Ascending aorta (tissue), 2 donors: ENCODE data around the gene MVP. TPM values are rescaled to one million over a fixed set of nuclear protein-coding genes. Genes with fewer than 3 reads are reported as not detected.

Experiments
- DNase-seq, 2 donors: peaks; one replicate each; pipeline ENCODE4 v3.0.0-alpha.2; 2019; ENCODE audit warnings: low spot score in 2 of 2
- H3K27ac ChIP-seq, 2 donors: fragments of 200-600 bp; sonication (generic); one replicate each; pipeline ENCODE4 v1.5.1; 2016 to 2017; ENCODE audit warnings: mild to moderate bottlenecking in 1 of 2
- H3K27me3 ChIP-seq: fragments of 200-600 bp; sonication (generic); one replicate; pipeline ENCODE4 v1.5.1; 2017
- H3K36me3 ChIP-seq, 2 donors: fragments of 200-600 bp; sonication (generic); one replicate each; pipeline ENCODE4 v1.5.1; 2016
- H3K4me1 ChIP-seq, 2 donors: fragments of 200-600 bp; sonication (generic); one replicate each; pipeline ENCODE4 v1.5.1; 2016 to 2017; ENCODE audit warnings: mild to moderate bottlenecking in 1 of 2
- H3K4me3 ChIP-seq, 2 donors: fragments of 200-600 bp; sonication (generic); one replicate each; pipeline ENCODE4 v1.5.1; 2016 to 2017; ENCODE audit warnings: mild to moderate bottlenecking in 1 of 2
- H3K9me3 ChIP-seq, 2 donors: fragments of 200-600 bp; sonication (generic); one replicate each; pipeline ENCODE4 v1.5.1; 2016
- intact Hi-C: fragments of 100-400 bp; cut with DNase I; formaldehyde crosslinking; loops from one replicate; pipeline ENCODE4 v1.15.1; 2023
- total RNA-seq: library from RNA; depleted of rRNA; stranded (reverse); fragments of >200 nt; gene quantifications from one replicate; pipeline ENCODE4 v1.1.0, GENCODE V29; 2016
- TF ChIP-seq, protein P1 (sequence below), 3 experiments: fragments of 200-600 bp in 2 of 3; fragments of 450-650 bp in 1 of 3; sonication (generic) in 2 of 3; IDR thresholded peaks; one replicate each; pipeline ENCODE4 v1.5.1; 2016 to 2019; ENCODE audit warnings: antibody characterized with exemption in 3 of 3, mild to moderate bottlenecking in 1 of 3, moderate library complexity in 1 of 3

Gene MVP
- total RNA-seq, 1 donor from 2014 or later: 244 TPM

GRCh38 chr16:29820730-29821642 lies 724 bp downstream of the MVP start:
- no peaks in the 10 kb centered on the region for H3K9me3 ChIP-seq
- H3K4me3 ChIP-seq: peak overlapping the region; percentile 54 to 76
- H3K27me3 ChIP-seq: no peaks in the 10 kb centered on the region
- H3K36me3 ChIP-seq: peaks cover 0 to 18% of the 10 kb centered on the region in 2 donors
- TF ChIP-seq, protein P1, sequence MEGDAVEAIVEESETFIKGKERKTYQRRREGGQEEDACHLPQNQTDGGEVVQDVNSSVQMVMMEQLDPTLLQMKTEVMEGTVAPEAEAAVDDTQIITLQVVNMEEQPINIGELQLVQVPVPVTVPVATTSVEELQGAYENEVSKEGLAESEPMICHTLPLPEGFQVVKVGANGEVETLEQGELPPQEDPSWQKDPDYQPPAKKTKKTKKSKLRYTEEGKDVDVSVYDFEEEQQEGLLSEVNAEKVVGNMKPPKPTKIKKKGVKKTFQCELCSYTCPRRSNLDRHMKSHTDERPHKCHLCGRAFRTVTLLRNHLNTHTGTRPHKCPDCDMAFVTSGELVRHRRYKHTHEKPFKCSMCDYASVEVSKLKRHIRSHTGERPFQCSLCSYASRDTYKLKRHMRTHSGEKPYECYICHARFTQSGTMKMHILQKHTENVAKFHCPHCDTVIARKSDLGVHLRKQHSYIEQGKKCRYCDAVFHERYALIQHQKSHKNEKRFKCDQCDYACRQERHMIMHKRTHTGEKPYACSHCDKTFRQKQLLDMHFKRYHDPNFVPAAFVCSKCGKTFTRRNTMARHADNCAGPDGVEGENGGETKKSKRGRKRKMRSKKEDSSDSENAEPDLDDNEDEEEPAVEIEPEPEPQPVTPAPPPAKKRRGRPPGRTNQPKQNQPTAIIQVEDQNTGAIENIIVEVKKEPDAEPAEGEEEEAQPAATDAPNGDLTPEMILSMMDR (IDR thresholded peaks at IDR 0.05): no peak
- peak overlapping the region; percentile 90 to 92 for H3K27ac ChIP-seq
- no peak for DNase-seq
- intact Hi-C loops: loop anchor here (1.0 to 5.0 kb wide), 3 partner anchors 42 to 246 kb away; partner anchors contain the start of genes ALDOA, CDIPT, HIRIP3 and INO80E
- peaks cover 28 to 50% of the 10 kb centered on the region in 2 donors for H3K4me1 ChIP-seq

DNA sequence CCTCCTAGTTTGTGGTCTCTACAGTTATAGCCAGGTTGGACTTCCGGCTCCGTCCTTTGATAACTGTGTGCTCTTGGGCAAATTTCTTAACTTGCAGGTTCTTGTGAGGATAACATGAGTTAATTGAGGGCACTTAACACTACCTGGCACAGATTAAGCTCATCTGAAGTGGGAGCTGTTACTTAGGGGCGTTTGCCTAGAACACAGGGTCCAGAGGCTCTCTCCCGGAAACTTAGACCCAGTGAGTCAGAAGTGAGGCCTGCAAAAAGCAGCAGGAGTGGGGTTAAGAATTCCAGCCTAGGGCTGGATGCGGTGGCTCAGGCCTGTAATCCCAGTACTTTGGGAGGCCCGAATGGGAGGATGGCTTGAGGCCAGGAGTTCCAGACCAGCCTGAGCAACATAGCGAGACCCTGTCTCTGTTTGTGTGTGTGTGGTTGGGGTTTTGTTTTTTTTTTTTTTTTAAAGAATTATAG lies 1.4 kb downstream of the MVP start:
- peaks cover 28 to 54% of the 10 kb centered on the region in 2 donors for H3K4me1 ChIP-seq
- intact Hi-C loops: loop anchor here (5.0 kb wide), 2 partner anchors 176 to 246 kb away; partner anchors contain the start of genes ALDOA, HIRIP3 and INO80E
- DNase-seq: no peak

DNA sequence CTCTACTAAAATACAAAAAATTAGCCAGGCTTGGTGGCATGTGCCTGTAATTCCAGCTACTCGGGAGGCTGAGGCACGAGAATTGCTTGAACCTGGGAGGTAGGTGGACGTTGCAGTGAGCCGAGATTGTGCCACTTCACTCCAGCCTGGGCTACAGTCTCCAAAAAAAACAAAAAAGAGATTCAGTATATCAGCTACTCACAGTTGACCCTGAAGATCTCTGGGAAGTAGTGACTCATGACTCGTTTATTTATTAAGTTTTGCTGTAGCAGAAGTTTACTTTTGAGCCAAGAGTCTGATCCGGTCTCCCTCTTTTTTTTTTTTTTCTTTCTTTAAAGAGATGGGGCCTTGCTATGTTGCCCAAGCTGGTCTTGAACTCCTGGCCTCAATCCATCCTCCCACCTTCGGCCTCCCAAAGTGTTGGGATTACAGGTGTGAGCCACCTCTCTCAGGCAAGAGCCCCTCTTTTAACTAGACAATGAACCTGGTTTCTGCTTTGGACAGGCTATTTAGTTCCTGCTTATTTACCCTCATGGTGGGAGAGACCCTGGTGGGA lies 4.4 kb downstream of the MVP start:
- TF ChIP-seq, protein P1 (IDR thresholded peaks at IDR 0.05): no peak
- Histone ChIP-seq H3K4me1 (peaks cover 28 to 41% of the 10 kb centered on the region in 2 donors), H3K36me3 (no peaks in the 10 kb centered on the region), H3K4me3 (peak overlapping the region; percentile 38 to 41), H3K9me3 (no peaks in the 10 kb centered on the region), H3K27ac (peak overlapping the region; percentile 69 to 88), H3K27me3 (no peaks in the 10 kb centered on the region)
- no peak for DNase-seq
- intact Hi-C loops: loop anchor here (2.0 to 5.0 kb wide), 3 partner anchors 24 to 243 kb away; partner anchors contain the start of genes ALDOA, HIRIP3 and INO80E

More for the DNA sequence above, 1.4 kb downstream of the MVP start:
- Histone ChIP-seq H3K9me3 (no peaks in the 10 kb centered on the region), H3K27me3 (no peaks in the 10 kb centered on the region), H3K4me3 (peak overlapping the region; percentile 54 to 76), H3K36me3 (peaks cover 0 to 18% of the 10 kb centered on the region in 2 donors), H3K27ac (peak overlapping the region; percentile 90 to 92)
- TF ChIP-seq, protein P1 (IDR thresholded peaks at IDR 0.05): no peak

DNA sequence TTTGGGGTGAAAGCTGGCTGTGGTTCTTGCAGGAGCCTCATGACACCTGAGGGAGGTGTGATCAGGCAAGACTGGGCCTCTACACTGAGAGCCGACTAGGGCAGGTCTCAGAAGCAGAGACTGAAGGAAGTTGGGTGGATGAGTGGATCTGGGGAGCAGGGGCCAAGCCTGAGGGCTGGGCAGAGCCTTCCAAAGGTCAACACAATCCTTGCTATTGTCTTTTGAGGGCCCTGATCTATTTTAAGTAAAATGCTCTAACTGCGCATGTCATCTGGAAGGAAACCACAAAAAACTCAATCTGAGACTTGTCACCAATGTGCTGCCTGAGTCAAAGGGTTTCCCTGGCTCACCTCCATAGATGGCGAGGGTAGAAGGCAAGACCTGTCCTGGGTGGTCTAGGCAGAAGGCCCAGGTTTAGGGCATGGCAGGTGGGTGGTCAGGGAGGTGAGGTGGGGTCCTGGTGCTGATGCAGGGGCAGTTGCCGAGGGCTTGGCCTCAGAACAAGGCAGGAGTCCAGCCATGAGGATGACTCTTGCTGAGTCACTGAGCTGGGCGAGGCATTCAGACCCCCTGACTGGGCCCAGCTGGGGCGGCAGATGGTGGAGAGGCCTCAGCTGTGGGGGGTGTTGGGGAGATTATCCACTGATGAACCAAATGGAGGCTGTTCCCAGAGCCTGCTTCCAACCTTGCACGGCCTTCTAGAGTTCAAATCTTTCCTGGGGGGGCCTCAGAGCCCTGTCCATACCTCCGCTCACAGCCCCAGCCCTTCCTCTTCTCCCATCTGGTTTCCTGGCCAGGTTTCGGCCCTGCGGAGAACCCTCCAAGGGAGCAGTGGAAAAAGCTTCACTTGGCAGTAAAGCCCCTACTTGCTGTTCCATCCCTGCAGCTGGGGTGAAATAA lies 5.1 kb downstream of the MVP start:
- DNase-seq: no peak
- intact Hi-C loops: loop anchor here (2.0 kb wide), 1 partner anchor 23 kb away; no protein-coding TSS in a partner anchor
- Histone ChIP-seq H3K4me3 (peak overlapping the region; percentile 38 to 41), H3K4me1 (peaks cover 28 to 41% of the 10 kb centered on the region in 2 donors), H3K36me3 (peaks cover under 1 to 1% of the 10 kb centered on the region in 2 donors), H3K27me3 (no peaks in the 10 kb centered on the region), H3K27ac (peak overlapping the region; percentile 69 to 88), H3K9me3 (no peaks in the 10 kb centered on the region)
- TF ChIP-seq, protein P1 (IDR thresholded peaks at IDR 0.05): no peak

GRCh38 chr16:29826342-29826695 lies 6.1 kb downstream of the MVP start:
- intact Hi-C loops: no loop called here
- Histone ChIP-seq H3K27me3 (no peaks in the 10 kb centered on the region), H3K36me3 (peaks cover 10% of the 10 kb centered on the region in 2 donors), H3K9me3 (no peaks in the 10 kb centered on the region), H3K4me1 (peaks cover 28 to 41% of the 10 kb centered on the region in 2 donors), H3K4me3 (no peak overlapping the region), H3K27ac (peak overlapping the region; percentile 69 to 88)
- TF ChIP-seq, protein P1 (IDR thresholded peaks at IDR 0.05): no peak
- no peak for DNase-seq
